ENCODE results near the gene XYLT1.

The XYLT1 gene

GRCh38 chr16:17223576-17223975, 247.2 kb downstream of the XYLT1 start:
- no peak for DNase-seq

- DNase-seq = no peak
Observed at GRCh38 chr16:17222871-17223401, 247.8 kb downstream of the XYLT1 start.

GRCh38 chr16:17219991-17220390, 250.8 kb downstream of the XYLT1 start:
- DNase-seq = no peak

DNA sequence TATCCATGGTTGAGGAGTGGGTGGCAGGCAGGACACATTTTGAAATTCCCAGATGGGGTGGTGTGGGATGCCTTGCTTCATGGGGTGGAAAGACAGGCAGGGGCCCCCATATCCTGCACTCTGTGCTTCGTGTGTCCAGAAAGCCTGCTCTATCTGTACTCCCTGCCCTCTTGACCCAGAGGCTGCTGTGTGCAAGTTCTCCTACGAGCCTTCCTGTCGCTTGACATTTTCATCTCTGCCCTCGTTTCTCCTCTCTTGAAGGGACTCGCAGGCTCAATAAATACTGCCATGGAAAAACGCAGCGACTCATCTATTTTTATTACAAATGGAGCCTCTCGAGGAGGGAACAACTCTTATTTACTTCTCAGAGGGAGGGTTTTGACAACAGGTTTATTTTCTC, 254.8 kb downstream of the XYLT1 start:
- DNase-seq = no peak

DNA sequence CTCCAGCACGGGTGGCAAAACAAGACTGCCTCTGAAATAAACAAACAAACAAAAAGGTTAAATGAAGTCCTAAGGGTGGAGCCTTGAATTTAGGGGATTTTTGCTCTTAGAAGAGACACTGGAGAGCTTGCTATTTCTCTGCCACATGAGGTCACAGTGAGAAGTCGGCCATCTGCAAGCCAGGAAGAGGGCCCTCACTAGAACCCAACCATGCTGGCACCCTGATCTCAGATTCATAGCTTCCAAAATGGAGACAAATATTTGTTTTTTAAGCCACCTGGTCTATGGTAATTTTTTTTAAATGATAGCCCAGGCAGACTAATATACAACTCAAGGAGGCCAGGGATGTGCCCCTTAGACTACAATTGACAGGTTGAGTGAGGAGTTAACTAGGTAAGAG, 255.5 kb downstream of the XYLT1 start:
- DNase-seq = no peak

DNA sequence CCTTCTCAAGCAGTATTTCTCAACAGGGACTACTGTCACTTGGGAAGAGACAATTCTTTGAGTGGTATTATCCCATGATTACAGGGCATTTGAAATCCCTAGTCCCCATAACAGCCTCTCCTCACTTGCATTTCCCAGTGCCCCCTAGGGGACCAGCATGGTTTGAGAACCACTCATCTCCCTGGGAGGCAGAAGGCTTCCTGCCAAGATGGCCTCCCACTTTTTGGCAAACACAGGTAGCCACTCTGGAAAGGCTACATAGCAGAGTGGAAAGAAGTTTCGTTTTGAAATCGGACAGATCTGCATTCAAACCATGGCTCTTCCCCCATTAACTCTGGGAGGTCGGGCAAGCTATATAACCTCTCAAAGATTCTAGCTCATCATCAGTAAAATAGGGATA, 256.8 kb downstream of the XYLT1 start:
- DNase-seq = no peak

DNA sequence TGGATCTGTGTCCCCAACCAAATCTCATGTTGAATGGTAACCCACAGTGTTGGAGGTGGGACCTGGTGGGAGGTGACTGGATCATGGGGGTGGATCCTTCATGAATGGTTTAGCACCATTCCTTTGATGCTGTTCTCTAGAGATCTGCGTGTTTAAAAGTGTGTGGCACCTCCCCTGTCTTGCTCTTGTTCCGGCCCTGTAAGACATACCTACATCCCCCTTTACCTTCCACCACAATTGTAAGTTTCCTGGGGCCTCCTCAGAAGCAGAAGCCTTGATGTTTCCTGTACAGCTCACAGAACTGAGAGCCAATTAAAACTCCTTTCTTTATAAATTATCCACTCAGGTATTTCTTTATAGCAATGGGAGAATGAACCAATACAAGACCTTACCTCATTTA, 257.7 kb downstream of the XYLT1 start:
- DNase-seq = no peak

DNA sequence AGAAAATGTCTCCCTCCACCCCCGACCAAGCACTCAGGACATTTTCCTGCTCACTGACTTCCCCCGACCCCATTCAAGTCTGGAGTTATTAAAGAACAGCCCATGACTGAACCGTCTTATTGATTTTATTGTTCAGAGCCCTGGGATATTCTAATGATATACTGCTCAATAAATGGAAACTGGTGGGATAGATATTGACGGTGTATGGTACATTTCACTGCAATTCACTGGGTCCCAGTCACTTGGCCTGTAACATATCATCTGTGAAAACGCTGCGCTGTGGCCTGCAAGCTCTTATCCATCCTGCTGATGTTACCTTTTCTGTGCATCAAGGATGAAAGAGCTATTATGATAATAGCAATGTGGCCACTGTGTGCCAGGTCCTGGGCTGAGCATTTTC, 258.2 kb downstream of the XYLT1 start:
- no peak for DNase-seq

DNA sequence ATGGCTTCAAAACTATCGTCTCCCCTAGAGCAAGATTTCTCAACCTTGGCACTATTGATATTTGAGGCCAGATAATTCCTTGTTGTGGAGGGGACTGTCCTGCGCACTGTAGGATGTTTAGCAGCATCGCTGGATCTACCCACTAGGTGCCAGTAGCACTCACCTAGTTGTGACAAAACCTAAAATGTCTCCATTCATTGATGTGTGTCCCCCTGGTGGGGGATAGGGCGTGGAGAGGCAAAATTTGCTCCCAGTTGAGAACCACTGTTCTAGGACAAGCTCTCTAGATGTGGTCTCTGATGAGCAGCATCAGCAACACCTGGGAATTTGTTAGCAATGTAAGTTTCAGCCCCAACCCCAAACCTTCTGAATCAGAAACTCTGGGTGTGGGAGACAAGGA, 259.0 kb downstream of the XYLT1 start:
- no peak for DNase-seq

GRCh38 chr16:17206712-17207111, 264.0 kb downstream of the XYLT1 start:
- no peak for DNase-seq

DNA sequence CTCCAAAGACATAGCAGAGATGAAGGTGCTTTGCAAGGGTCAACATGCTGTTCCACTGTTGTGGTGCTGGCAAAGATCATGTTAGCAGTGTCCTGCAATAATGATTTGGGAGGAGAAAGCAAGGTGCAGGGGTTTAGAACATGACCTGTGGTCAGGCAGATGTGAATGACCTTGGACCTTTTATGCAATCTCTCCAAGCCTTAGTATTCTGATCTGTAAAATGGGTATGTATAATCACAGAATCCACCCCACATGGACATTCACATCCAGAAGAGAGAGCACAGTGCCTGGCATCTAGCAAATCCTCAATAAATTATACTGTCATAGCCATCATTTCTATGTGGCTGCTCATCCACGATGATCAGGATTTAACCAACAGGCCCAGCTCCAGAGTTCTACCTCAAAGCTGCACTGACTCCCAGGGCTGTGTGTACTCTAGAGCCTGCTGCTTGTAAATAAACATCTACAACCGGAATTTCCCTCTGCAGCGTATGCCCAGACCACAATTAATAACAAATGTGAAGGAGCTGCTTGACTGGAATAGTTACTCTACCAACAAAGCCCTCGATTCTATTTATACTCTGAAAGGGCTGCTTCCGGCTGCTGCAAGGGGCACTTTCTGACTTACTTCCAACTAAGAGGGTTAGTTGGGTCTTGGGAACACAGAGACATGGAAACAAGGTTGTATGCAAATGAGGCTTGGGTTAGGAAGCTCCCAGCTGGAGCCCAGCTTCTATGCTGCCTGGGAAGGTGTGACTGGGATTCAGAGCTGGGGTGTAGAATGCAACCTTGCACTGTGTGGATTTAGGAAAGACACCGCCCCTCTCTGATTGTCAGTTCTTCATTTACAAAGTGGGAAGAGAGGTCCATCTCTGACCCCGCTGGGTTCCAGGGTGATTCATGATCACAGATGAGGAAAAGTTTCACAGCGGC, 265.2 kb downstream of the XYLT1 start:
- DNase-seq = no peak

- no peak for DNase-seq
Observed at GRCh38 chr16:17204644-17205043, 266.1 kb downstream of the XYLT1 start.

GRCh38 chr16:17204206-17204605, 266.6 kb downstream of the XYLT1 start:
- no peak for DNase-seq

GRCh38 chr16:17203424-17203823, 267.3 kb downstream of the XYLT1 start:
- peak; percentile 8 to 52 for DNase-seq

DNA sequence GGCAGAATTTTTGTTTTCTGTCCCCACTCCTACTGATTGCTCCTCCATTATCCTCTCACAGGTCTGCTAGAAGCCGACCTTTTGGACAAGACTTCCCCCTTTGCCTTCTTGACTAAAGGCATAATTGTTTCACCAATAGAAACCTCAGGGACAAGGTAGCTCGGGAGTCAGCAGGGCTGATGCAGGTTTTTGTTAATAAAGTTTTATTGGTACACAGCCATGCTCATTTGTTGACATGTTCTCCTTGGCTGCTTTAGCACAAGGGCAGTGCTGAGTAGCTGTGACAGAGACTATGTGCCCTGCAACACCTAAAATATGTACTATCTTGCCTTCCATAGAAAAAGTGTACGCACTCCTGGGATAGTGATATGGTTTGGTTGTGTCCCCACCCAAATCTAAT, 271.6 kb downstream of the XYLT1 start:
- DNase-seq = no peak

DNA sequence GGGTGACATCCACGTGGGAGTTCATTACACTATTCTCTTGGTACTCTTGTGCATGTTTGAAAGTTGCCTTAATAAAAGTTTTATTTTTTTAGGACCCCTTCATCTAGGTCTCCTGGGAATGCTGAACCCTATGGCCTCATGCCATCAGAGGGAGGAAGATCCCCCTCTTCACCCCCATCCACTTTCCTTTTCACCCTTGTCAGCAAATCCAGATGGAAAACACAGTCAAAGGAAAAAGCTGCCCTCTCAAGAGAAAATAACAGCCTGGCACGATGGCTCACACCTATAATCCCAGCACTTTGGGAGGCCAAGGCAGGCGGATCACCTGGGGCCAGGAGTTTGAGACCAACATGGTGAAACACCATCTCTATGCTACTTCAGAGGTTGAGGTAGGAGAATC, 274.2 kb downstream of the XYLT1 start:
- no peak for DNase-seq

- peak in 1 of 2 experiments; percentile 2 for DNase-seq
Observed at GRCh38 chr16:17194190-17194780, 276.5 kb downstream of the XYLT1 start.

- no peak for DNase-seq
Observed at GRCh38 chr16:17193566-17194100, 277.1 kb downstream of the XYLT1 start.

DNA sequence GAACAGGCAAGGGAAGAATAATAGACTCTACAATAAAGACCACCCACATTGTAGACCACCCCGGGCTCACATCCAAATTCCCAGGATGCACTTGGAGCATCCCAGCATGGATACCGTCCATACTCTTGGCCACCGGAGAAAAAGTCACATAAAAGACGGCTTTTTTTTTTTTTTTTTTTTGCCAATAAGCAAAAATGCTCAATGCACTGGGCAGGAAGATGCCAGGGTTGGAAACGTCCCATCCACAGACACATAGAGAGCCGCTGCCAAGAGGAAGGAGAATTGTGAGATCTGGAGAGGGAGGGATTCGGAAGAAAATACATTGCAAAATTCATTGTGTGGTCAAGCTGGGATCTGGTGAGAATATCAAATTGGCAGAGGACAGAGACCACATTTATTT, 286.7 kb downstream of the XYLT1 start:
- DNase-seq = no peak

- no peak for DNase-seq
Observed at GRCh38 chr16:17177959-17178905, 292.5 kb downstream of the XYLT1 start.

GRCh38 chr16:17177242-17177958, 293.4 kb downstream of the XYLT1 start:
- no peak for DNase-seq

DNA sequence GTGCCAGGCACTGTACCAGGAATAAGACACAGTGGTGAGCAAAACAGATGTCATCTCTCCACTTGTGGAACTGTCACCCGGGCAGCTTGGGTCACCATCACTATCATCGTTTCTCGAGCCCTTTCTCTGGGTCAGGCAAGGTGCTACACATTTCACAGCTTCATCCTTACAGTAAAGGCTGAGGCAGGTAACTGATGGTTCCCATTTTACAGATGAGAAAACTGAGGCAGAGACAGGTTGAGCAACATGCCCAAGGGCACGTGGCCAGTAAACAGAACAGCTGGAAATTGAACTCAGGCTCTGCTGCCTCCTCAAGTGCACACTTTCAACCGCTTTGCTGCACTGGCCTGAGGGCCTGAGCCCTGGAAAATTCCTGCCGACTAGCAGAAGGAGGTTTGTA, 294.6 kb downstream of the XYLT1 start:
- no peak for DNase-seq

Data from NCI-H187 (cell line).